ENCODE results near the gene MRPS9. TPM values are rescaled to one million over a fixed set of nuclear protein-coding genes. Genes with fewer than 3 reads are reported as not detected.

The MRPS9 gene
- polyA plus RNA-seq (20.6 to 34.5 TPM (median 33.3 TPM) in 3 replicates), polyA minus RNA-seq (5.3 to 16.1 TPM (median 7.5 TPM) in 3 replicates)
- 76.9 TPM for polyA plus RNA-seq (2011; ENCODE audit: low read depth)
- 25.2 and 28.3 TPM in 2 replicates for polyA plus RNA-seq (2011; cell fraction: cytosol; rRNA removed)
- polyA plus RNA-seq (2011; cell fraction: nucleus; rRNA removed) = 29.7 and 41.4 TPM in 2 replicates
- polyA plus RNA-seq (2012; ENCODE audit: low replicate concordance) = 17.4 and 32.0 TPM in 2 replicates
- polyA minus RNA-seq (2011; cell fraction: cytosol; rRNA and poly(A)+ RNA removed) = 11.5 TPM
- 4.6 and 8.5 TPM in 2 replicates for polyA minus RNA-seq (2011; cell fraction: nucleus; rRNA and poly(A)+ RNA removed)

- dilution Hi-C loops (cut with MboI; ENCODE audit: extremely low pct_ligation_motif_present, low sequenced_read_pairs) = no loop called here
- FAIRE-seq = peak; percentile 69
- H3K36me3 ChIP-seq (ENCODE audit: control insufficient read depth in 2 of 2, extremely low read depth in 1 of 2, insufficient read depth in 2 of 2, low read length in 2 of 2) = no peaks in the 10 kb centered on the region
- H3K4me3 ChIP-seq (ENCODE audit: control insufficient read depth in 2 of 3, extremely low read depth in 1 of 3, insufficient read depth in 2 of 3, low read depth in 1 of 3, low read length in 3 of 3) = peak within 1 kb of the TSS; percentile 70 to 98 (median 96)
- H3K4me2 ChIP-seq (ENCODE audit: control insufficient read depth, extremely low read depth, insufficient read depth, low read depth, low read length) = peak within 1 kb of the TSS; percentile 99
- H3K79me2 ChIP-seq (ENCODE audit: control insufficient read depth, insufficient read depth, low read length) = peaks cover 30% of the 10 kb centered on the region
- no peaks in the 10 kb centered on the region for H3K9me1 ChIP-seq (ENCODE audit: control insufficient read depth, extremely low read depth, insufficient read depth, low read length)
- peak; percentile 69 for DNase-seq (ENCODE audit: low read depth, low spot score)
- no peaks in the 10 kb centered on the region for H3K9me3 ChIP-seq (ENCODE audit: control insufficient read depth, low read depth, low read length)
- peak within 1 kb of the TSS; percentile 95 for H3K9ac ChIP-seq (ENCODE audit: control insufficient read depth, extremely low read depth, insufficient read depth, low read length)
- H4K20me1 ChIP-seq (ENCODE audit: control insufficient read depth, extremely low read depth, insufficient read depth, low read length) = no peaks in the 10 kb centered on the region
- H3K27me3 ChIP-seq (ENCODE audit: control insufficient read depth, extremely low read depth, insufficient read depth, low read length) = no peaks in the 10 kb centered on the region
- TF ChIP-seq CTCF (optimal IDR thresholded peaks at IDR 0.05 in 1 of 3, IDR thresholded peaks at IDR 0.05 in 1 of 3, conservative IDR thresholded peaks at IDR 0.05 in 1 of 3; ENCODE audit: extremely low read depth in 1 of 3, insufficient read depth in 2 of 3, low read length in 3 of 3) = no peak
- TF ChIP-seq EZH2 (IDR thresholded peaks at IDR 0.05; ENCODE audit: low read length) = no peak
- peak within 1 kb of the TSS; percentile 98 for H2AFZ ChIP-seq (ENCODE audit: control insufficient read depth, low read length)
- H3K27ac ChIP-seq (ENCODE audit: control insufficient read depth, insufficient read depth, low read length) = peak within 1 kb of the TSS; percentile 87
- H3K4me1 ChIP-seq (ENCODE audit: control insufficient read depth, extremely low read depth, insufficient read depth, low read length) = peaks cover 8% of the 10 kb centered on the region
These were observed at the start of gene MRPS9 for GRCh38 chr2:105037572-105038382. Gene MRPS9, plus strand, starts transcription at chr2:105038069. Its CDS starts 24 bp downstream, at chr2:105038093.

- Histone ChIP-seq H3K27ac (ENCODE audit: control insufficient read depth, insufficient read depth, low read length) (no peak overlapping the region), H4K20me1 (ENCODE audit: control insufficient read depth, extremely low read depth, insufficient read depth, low read length) (no peaks in the 10 kb centered on the region), H3K27me3 (ENCODE audit: control insufficient read depth, extremely low read depth, insufficient read depth, low read length) (no peaks in the 10 kb centered on the region), H3K4me1 (ENCODE audit: control insufficient read depth, extremely low read depth, insufficient read depth, low read length) (no peaks in the 10 kb centered on the region), H3K9ac (ENCODE audit: control insufficient read depth, extremely low read depth, insufficient read depth, low read length) (no peak overlapping the region), H2AFZ (ENCODE audit: control insufficient read depth, low read length) (no peak overlapping the region), H3K79me2 (ENCODE audit: control insufficient read depth, insufficient read depth, low read length) (no peaks in the 10 kb centered on the region), H3K4me2 (ENCODE audit: control insufficient read depth, extremely low read depth, insufficient read depth, low read depth, low read length) (no peak overlapping the region), H3K9me1 (ENCODE audit: control insufficient read depth, extremely low read depth, insufficient read depth, low read length) (no peaks in the 10 kb centered on the region), H3K9me3 (ENCODE audit: control insufficient read depth, low read depth, low read length) (no peaks in the 10 kb centered on the region), H3K36me3 (ENCODE audit: control insufficient read depth in 2 of 2, extremely low read depth in 1 of 2, insufficient read depth in 2 of 2, low read length in 2 of 2) (no peaks in the 10 kb centered on the region), H3K4me3 (ENCODE audit: control insufficient read depth in 2 of 3, extremely low read depth in 1 of 3, insufficient read depth in 2 of 3, low read depth in 1 of 3, low read length in 3 of 3) (no peak overlapping the region)
- DNase-seq (ENCODE audit: low read depth, low spot score) (no peak), FAIRE-seq (no peak)
- dilution Hi-C loops (cut with MboI; ENCODE audit: extremely low pct_ligation_motif_present, low sequenced_read_pairs) = loop anchor here (5.0 kb wide), 1 partner anchor 63 kb away; no protein-coding TSS in a partner anchor
- TF ChIP-seq EZH2 (IDR thresholded peaks at IDR 0.05; ENCODE audit: low read length) (no peak), CTCF (optimal IDR thresholded peaks at IDR 0.05 in 1 of 3, IDR thresholded peaks at IDR 0.05 in 1 of 3, conservative IDR thresholded peaks at IDR 0.05 in 1 of 3; ENCODE audit: extremely low read depth in 1 of 3, insufficient read depth in 2 of 3, low read length in 3 of 3) (no peak)
These were observed 32.5 kb upstream of the MRPS9 start for GRCh38 chr2:105005181-105005951.
